PC-3 (cell line): Measurements from ENCODE around the gene FIGNL1.

Source experiments
- EZH2phosphoT487 ChIP-seq: fragments of 300-600 bp; sonication (generic); IDR thresholded peaks from 2 replicates; pipeline ENCODE4 v1.6.1; 2018; ENCODE audit warnings: mild to moderate bottlenecking, antibody characterized with exemption, low read length, borderline replicate concordance
- TF ChIP-seq, protein P1 (sequence below): fragments of 300-600 bp; sonication (generic); conservative IDR thresholded peaks from 2 replicates; pipeline ENCODE4 v1.5.1; 2017; ENCODE audit warnings: antibody characterized with exemption, low read depth, mild to moderate bottlenecking, low read length

DNA sequence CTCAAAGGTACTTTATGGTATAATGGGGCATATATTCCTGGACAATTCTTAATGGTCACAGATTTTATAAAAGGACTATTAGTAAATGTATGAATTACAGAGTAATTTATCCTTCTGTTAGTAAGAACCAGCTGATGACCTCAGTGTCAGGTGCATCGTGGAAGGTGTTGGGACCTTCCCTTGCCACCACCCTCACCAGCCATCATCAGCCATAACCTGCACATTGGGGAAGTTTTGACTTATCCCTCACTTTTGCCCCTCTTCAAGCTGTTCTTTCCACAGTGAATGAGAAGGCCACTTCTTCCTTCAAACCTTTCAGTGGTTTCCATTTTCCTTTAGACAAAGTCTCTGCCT lies 52.2 kb downstream of the FIGNL1 start:
- TF ChIP-seq, protein P1, sequence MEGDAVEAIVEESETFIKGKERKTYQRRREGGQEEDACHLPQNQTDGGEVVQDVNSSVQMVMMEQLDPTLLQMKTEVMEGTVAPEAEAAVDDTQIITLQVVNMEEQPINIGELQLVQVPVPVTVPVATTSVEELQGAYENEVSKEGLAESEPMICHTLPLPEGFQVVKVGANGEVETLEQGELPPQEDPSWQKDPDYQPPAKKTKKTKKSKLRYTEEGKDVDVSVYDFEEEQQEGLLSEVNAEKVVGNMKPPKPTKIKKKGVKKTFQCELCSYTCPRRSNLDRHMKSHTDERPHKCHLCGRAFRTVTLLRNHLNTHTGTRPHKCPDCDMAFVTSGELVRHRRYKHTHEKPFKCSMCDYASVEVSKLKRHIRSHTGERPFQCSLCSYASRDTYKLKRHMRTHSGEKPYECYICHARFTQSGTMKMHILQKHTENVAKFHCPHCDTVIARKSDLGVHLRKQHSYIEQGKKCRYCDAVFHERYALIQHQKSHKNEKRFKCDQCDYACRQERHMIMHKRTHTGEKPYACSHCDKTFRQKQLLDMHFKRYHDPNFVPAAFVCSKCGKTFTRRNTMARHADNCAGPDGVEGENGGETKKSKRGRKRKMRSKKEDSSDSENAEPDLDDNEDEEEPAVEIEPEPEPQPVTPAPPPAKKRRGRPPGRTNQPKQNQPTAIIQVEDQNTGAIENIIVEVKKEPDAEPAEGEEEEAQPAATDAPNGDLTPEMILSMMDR = no peak
- no peak for TF ChIP-seq EZH2phosphoT487
